Measurements from ENCODE around the gene RCN2.

DNA sequence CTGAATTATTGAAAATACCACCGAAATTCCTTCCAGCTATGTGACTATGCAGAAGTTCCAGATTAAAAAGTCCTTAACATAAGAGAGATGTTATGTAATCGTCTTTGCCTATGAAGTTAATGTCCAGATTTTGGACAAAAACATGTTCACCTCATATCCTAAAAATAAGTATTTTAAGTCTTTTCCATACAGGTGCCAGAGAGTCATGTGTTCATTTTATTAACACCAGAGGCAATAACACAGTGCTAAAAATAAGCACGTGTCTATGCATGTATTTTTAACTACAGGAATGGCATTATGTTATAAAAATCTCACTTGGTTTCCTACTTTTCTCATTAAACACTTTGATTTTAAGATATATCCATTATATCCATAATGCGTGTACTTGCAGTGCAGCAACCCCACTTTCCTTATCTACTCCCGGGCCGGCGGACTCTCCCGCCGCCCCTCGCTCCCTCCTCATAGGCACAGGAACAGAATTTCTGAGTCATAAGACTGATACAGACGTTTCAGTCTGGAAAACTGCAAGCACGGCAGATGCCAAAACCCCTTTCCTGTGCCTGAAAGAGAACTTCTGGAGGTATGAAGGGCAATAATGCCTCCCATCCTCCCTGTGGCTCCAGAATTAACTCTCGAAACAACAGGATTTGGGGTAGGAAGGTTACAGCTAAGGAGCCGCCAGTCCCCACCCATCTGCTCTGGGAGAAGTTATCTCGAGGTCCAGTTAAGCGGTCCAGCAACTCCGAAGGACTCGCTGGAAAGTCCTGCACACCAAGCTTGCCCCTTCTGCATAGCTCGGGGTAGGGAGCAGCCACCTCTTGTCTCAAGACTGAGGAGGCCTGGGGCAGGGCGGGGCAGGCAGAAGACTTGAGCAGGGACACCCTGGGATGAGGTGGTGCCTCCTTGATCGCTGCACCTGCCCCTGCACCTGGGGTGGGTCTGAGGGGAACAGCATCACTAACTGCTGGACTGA lies 41.1 kb downstream of the RCN2 start:
- TF ChIP-seq, protein P1, sequence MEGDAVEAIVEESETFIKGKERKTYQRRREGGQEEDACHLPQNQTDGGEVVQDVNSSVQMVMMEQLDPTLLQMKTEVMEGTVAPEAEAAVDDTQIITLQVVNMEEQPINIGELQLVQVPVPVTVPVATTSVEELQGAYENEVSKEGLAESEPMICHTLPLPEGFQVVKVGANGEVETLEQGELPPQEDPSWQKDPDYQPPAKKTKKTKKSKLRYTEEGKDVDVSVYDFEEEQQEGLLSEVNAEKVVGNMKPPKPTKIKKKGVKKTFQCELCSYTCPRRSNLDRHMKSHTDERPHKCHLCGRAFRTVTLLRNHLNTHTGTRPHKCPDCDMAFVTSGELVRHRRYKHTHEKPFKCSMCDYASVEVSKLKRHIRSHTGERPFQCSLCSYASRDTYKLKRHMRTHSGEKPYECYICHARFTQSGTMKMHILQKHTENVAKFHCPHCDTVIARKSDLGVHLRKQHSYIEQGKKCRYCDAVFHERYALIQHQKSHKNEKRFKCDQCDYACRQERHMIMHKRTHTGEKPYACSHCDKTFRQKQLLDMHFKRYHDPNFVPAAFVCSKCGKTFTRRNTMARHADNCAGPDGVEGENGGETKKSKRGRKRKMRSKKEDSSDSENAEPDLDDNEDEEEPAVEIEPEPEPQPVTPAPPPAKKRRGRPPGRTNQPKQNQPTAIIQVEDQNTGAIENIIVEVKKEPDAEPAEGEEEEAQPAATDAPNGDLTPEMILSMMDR (conservative IDR thresholded peaks at IDR 0.05) = no peak
- TF ChIP-seq EZH2 (IDR thresholded peaks at IDR 0.05; ENCODE audit: low read depth) = no peak
